Measurements from ENCODE around the gene MYBPH.

DNA sequence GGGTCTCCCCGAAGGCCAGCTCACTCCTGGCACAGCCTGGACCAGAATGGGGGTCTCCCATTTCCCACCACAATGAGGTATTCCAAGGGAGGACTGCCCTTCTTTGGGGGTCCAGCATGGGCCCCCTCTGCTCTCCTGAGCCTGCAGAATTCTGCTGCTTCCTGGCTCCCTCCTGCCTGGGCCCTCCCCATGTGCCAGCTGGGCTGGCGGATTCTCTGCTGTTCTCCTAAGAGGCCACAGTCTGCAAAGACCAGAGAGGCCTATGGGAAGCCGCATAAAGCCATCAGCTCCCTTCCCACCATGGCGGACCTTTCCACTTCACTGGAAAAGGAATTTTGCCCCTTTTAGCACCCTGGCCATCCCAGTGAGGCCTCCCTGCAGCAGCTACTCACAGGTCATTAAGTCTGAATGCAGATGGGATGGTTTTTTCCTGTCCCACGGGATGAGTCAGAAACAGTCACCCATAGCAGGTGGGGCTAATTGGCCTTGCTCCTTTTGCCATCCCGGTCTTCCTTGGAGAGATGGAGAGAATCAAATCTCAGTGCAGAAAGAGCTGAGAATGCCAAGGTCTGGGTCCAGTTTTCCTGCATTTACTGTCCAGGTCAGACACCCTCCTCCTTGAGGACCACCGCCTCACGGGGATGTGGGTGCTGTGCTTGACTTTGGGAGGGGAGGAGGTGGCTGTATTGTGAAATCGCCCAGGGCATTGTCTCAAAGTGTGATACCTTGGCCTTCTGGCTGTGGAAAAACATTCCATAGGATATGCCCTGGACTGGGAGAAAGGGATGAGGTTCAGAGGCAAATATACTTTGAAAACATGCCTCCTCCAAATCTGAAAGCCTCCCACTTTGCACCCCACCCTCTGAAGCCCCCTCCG, 23.2 kb downstream of the MYBPH start:
- TF ChIP-seq, protein P1, sequence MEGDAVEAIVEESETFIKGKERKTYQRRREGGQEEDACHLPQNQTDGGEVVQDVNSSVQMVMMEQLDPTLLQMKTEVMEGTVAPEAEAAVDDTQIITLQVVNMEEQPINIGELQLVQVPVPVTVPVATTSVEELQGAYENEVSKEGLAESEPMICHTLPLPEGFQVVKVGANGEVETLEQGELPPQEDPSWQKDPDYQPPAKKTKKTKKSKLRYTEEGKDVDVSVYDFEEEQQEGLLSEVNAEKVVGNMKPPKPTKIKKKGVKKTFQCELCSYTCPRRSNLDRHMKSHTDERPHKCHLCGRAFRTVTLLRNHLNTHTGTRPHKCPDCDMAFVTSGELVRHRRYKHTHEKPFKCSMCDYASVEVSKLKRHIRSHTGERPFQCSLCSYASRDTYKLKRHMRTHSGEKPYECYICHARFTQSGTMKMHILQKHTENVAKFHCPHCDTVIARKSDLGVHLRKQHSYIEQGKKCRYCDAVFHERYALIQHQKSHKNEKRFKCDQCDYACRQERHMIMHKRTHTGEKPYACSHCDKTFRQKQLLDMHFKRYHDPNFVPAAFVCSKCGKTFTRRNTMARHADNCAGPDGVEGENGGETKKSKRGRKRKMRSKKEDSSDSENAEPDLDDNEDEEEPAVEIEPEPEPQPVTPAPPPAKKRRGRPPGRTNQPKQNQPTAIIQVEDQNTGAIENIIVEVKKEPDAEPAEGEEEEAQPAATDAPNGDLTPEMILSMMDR (IDR thresholded peaks at IDR 0.05) = no peak
- no peak for TF ChIP-seq POLR2A (IDR thresholded peaks at IDR 0.05)
